HCT116 (cell line): ENCODE measurements around the gene ARL6. TPM values are rescaled to one million over a fixed set of nuclear protein-coding genes. Genes with fewer than 3 reads are reported as not detected.

Experiments used
- ATAC-seq: fragments of 200-7000 bp; cut with Tn5 transposase; 2 replicates; pipeline ENCODE4 v1.9.1; 2020; ENCODE audit warnings: mild to moderate bottlenecking, moderate library complexity
- BruUV-seq: library from RNA; stranded (reverse); fragments of 400-500 nt; replicated peaks from 2 replicates; lab custom pipeline; 2021; lab: Mats Ljungman, UMichigan
- CTCF ChIA-PET: fragments of 300-600 bp; sonication (Branson Sonifier 250); formaldehyde crosslinking; loops from one replicate; lab custom pipeline; 2021; ENCODE audit warnings: antibody characterized with exemption; lab: Charles Lee
- POLR2A ChIA-PET: fragments of 300-600, 350-600 bp; sonication (Branson Sonifier 250); formaldehyde crosslinking; loops from one replicate; lab custom pipeline; 2021; ENCODE audit warnings: antibody characterized with exemption; lab: Charles Lee
- RAD21 ChIA-PET, 2 experiments: fragments of 300-600 bp; sonication (Branson Sonifier 250); formaldehyde crosslinking; loops; one replicate each; lab custom pipeline; 2023; ENCODE audit warnings: low total read pairs in 2 of 2; ENCODE audit not compliant: uncharacterized antibody in 2 of 2, unreplicated experiment in 2 of 2, low non-redundant PET in 1 of 2; lab: Charles Lee
- DNase-seq: peaks from one replicate; pipeline ENCODE4 v3.0.0-alpha.2; 2010; ENCODE audit warnings: low read depth, low spot score
- H2AFZ ChIP-seq: fragments of 200-600 bp; shearing (Covaris generic), sonication (generic); 2 replicates; pipeline ENCODE4 v1.6.1; 2017; ENCODE audit warnings: low read depth, mixed run types, mixed read lengths, antibody characterized with exemption, low read length; ENCODE audit not compliant: poor library complexity, severe bottlenecking
- H3K27ac ChIP-seq: 2 replicates; pipeline ENCODE4 v1.5.1; 2012; ENCODE audit warnings: low read depth, low read length
- H3K27me3 ChIP-seq: fragments of 200-600 bp; sonication (generic); 2 replicates; pipeline ENCODE4 v1.6.1; 2016; ENCODE audit warnings: mixed run types, low read length, mixed read lengths; ENCODE audit not compliant: insufficient read depth
- H3K36me3 ChIP-seq, 2 experiments: fragments of 200-500 bp in 1 of 2; fragments of 200-600 bp in 1 of 2; sonication (Bioruptor generic) in 1 of 2; sonication (generic) in 1 of 2; 2 replicates each; pipeline versions ENCODE4 v1.5.1 to v1.6.1; 2014 to 2016; ENCODE audit warnings: low read length in 2 of 2, inconsistent platforms in 1 of 2, mixed read lengths in 1 of 2, mixed run types in 1 of 2; ENCODE audit not compliant: insufficient read depth in 2 of 2, control insufficient read depth in 1 of 2
- H3K4me1 ChIP-seq, 2 experiments: fragments of 200-600 bp in 1 of 2; sonication (generic) in 1 of 2; 2 replicates each; pipeline versions ENCODE4 v1.5.1 to v1.6.1; 2012 to 2017; ENCODE audit warnings: low read length in 2 of 2, inconsistent platforms in 1 of 2, mild to moderate bottlenecking in 1 of 2, mixed read lengths in 1 of 2, mixed run types in 1 of 2, moderate library complexity in 1 of 2; ENCODE audit not compliant: insufficient read depth in 2 of 2, control insufficient read depth in 1 of 2
- H3K4me2 ChIP-seq: fragments of 200-600 bp; sonication (generic); 2 replicates; pipeline ENCODE4 v1.6.1; 2017; ENCODE audit warnings: mixed run types, low read length, mixed read lengths
- H3K4me3 ChIP-seq, 2 experiments: fragments of 200-600 bp in 1 of 2; sonication (generic) in 1 of 2; replicated peaks in 1 of 2; 2 replicates each; pipeline ENCODE4 v1.5.1; 2011 to 2016; ENCODE audit warnings: low read length in 2 of 2, control low read depth in 1 of 2, low read depth in 1 of 2, mild to moderate bottlenecking in 1 of 2, mixed read lengths in 1 of 2, mixed run types in 1 of 2
- H3K79me2 ChIP-seq: fragments of 200-600 bp; sonication (generic); 2 replicates; pipeline ENCODE4 v1.6.1; 2017; ENCODE audit warnings: mild to moderate bottlenecking, mixed run types, low read length, moderate library complexity, mixed read lengths; ENCODE audit not compliant: insufficient read depth
- H3K9ac ChIP-seq: fragments of 200-600 bp; sonication (generic); 2 replicates; pipeline ENCODE4 v1.6.1; 2016; ENCODE audit warnings: low read length, mixed read lengths
- H3K9me2 ChIP-seq: fragments of 200-600 bp; sonication (generic), shearing (Covaris generic); 2 replicates; pipeline ENCODE4 v1.6.1; 2017; ENCODE audit warnings: mixed run types, mild to moderate bottlenecking, moderate library complexity; ENCODE audit not compliant: insufficient read depth
- H3K9me3 ChIP-seq, 2 experiments: fragments of 200-500 bp in 1 of 2; fragments of 200-600 bp in 1 of 2; sonication (Bioruptor generic) in 1 of 2; sonication (generic) in 1 of 2; 2 replicates each; pipeline ENCODE4 v1.6.1; 2014 to 2017; ENCODE audit warnings: low read length in 2 of 2, mixed read lengths in 2 of 2, inconsistent platforms in 1 of 2, low read depth in 1 of 2, mild to moderate bottlenecking in 1 of 2, mixed run types in 1 of 2, moderate library complexity in 1 of 2; ENCODE audit not compliant: control insufficient read depth in 1 of 2, insufficient read depth in 1 of 2
- H4K20me1 ChIP-seq: fragments of 200-600 bp; sonication (generic), shearing (Covaris generic); 2 replicates; pipeline ENCODE4 v1.6.1; 2017; ENCODE audit warnings: mixed run types, mild to moderate bottlenecking, moderate library complexity; ENCODE audit not compliant: insufficient read depth
- CBX3 ChIP-seq: IDR thresholded peaks from 2 replicates; pipeline ENCODE4 v1.6.1; 2012; ENCODE audit warnings: low read depth
- CTCF ChIP-seq, 3 experiments: fragments of 200-600 bp in 1 of 3; sonication (generic) in 1 of 3; IDR thresholded peaks in 2 of 3; conservative IDR thresholded peaks in 1 of 3; 2 replicates each; pipeline ENCODE4 v1.5.1; 2012 to 2017; ENCODE audit warnings: low read depth in 2 of 3, low read length in 2 of 3, antibody characterized with exemption in 1 of 3, borderline replicate concordance in 1 of 3, control low read depth in 1 of 3, mild to moderate bottlenecking in 1 of 3, mixed read lengths in 1 of 3, mixed run types in 1 of 3, moderate library complexity in 1 of 3; ENCODE audit not compliant: insufficient read depth in 1 of 3
- EGR1 ChIP-seq: IDR thresholded peaks from 2 replicates; pipeline ENCODE4 v1.6.1; 2012; ENCODE audit warnings: low read depth
- ELF1 ChIP-seq: IDR thresholded peaks from 2 replicates; pipeline ENCODE4 v1.6.1; 2012; ENCODE audit warnings: low read depth, borderline replicate concordance
- EZH2phosphoT487 ChIP-seq: fragments of 200-600 bp; IDR thresholded peaks from 2 replicates; pipeline ENCODE4 v1.6.1; 2018; ENCODE audit warnings: antibody characterized with exemption, borderline replicate concordance
- RAD21 ChIP-seq: IDR thresholded peaks from 2 replicates; pipeline ENCODE4 v1.6.1; 2012; ENCODE audit warnings: low read depth, mild to moderate bottlenecking
- SP1 ChIP-seq: IDR thresholded peaks from 2 replicates; pipeline ENCODE4 v1.6.1; 2012; ENCODE audit warnings: low read depth
- TCF7L2 ChIP-seq: IDR thresholded peaks from 2 replicates; pipeline ENCODE4 v1.7.0; 2011; ENCODE audit warnings: borderline replicate concordance, inconsistent platforms; ENCODE audit not compliant: insufficient read depth, insufficient read length; ENCODE audit errors: extremely low read depth
- intact Hi-C: fragments of 100-400 bp; cut with micrococcal nuclease; formaldehyde crosslinking; loops from 2 replicates; pipeline ENCODE4 v1.10.0; 2022
- total RNA-seq: library from RNA; stranded (reverse); gene quantifications from one replicate; pipeline ENCODE4 v1.2.1, GENCODE V29; 2021; ENCODE audit not compliant: unreplicated experiment

Gene ARL6
- total RNA-seq, 1 experiment from 2014 or later = 2.9 TPM

GRCh38 chr3:97719156-97719821 lies 45.3 kb upstream of the ARL6 start:
- Histone ChIP-seq H3K9ac (no peak overlapping the region), H2AFZ (peak overlapping the region; percentile 84), H3K9me2 (no peaks in the 10 kb centered on the region), H3K9me3 (no peaks in the 10 kb centered on the region), H4K20me1 (no peaks in the 10 kb centered on the region), H3K36me3 (no peaks in the 10 kb centered on the region), H3K79me2 (no peaks in the 10 kb centered on the region), H3K4me1 (no peaks in the 10 kb centered on the region), H3K27ac (no peak overlapping the region), H3K4me2 (peak overlapping the region; percentile 52), H3K4me3 (no peak overlapping the region), H3K27me3 (no peaks in the 10 kb centered on the region)
- TF ChIP-seq EZH2phosphoT487 (no peak), SP1 (no peak), RAD21 (peak; percentile 66), CBX3 (no peak), CTCF (IDR thresholded peaks at IDR 0.05 in 2 of 3, conservative IDR thresholded peaks at IDR 0.05 in 1 of 3; ENCODE audit: borderline replicate concordance in 1 of 3, insufficient read depth in 1 of 3, low read depth in 2 of 3, low read length in 2 of 3) (peak; percentile 33 to 96 (median 95); a peak in 5 of 6 replicates), ELF1 (no peak), TCF7L2 (no peak), EGR1 (no peak)
- intact Hi-C loops = loop anchor here (5.0 kb wide), 1 partner anchor 857 kb away; no protein-coding TSS in a partner anchor
- ChIA-PET POLR2A (no interaction called here), CTCF (interaction anchor here (0.6 to 1.7 kb wide), 19 partner anchors 9 to 857 kb away, joined by 3 to 8 read pairs (median 3); no protein-coding TSS in a partner anchor), RAD21 (no interaction called here)
- DNase-seq (peak; percentile 52), ATAC-seq (peak; percentile 92)
- BruUV-seq = no TSS peak
